NCI-H2107 (cell line): Measurements from ENCODE around the gene SYNE1.

Source experiments
- DNase-seq: peaks from one replicate; lab custom pipeline; 2025; lab: John Stamatoyannopoulos, UW

Gene SYNE1

GRCh38 chr6:152420696-152421095, 216.5 kb downstream of the SYNE1 start:
- no peak for DNase-seq

GRCh38 chr6:152418551-152418950, 218.6 kb downstream of the SYNE1 start:
- DNase-seq, result no peak

- DNase-seq, result no peak
Observed at GRCh38 chr6:152416652-152417051, 220.5 kb downstream of the SYNE1 start.

GRCh38 chr6:152404936-152405595, 232.1 kb downstream of the SYNE1 start:
- DNase-seq, result no peak

GRCh38 chr6:152404086-152404857, 232.9 kb downstream of the SYNE1 start:
- no peak for DNase-seq

- DNase-seq, result no peak
Observed at GRCh38 chr6:152402791-152403190, 234.4 kb downstream of the SYNE1 start.

- DNase-seq, result no peak
Observed at GRCh38 chr6:152401978-152402377, 235.2 kb downstream of the SYNE1 start.

GRCh38 chr6:152399399-152399798, 237.8 kb downstream of the SYNE1 start:
- DNase-seq, result no peak

GRCh38 chr6:152398993-152399392, 238.2 kb downstream of the SYNE1 start:
- no peak for DNase-seq

GRCh38 chr6:152398316-152398715, 238.8 kb downstream of the SYNE1 start:
- no peak for DNase-seq

GRCh38 chr6:152394303-152394702, 242.9 kb downstream of the SYNE1 start:
- no peak for DNase-seq

GRCh38 chr6:152391179-152391880, 245.8 kb downstream of the SYNE1 start:
- DNase-seq, result no peak

GRCh38 chr6:152387091-152387490, 250.1 kb downstream of the SYNE1 start:
- no peak for DNase-seq

GRCh38 chr6:152386131-152386530, 251.0 kb downstream of the SYNE1 start:
- DNase-seq, result no peak

GRCh38 chr6:152380993-152381898, 255.9 kb downstream of the SYNE1 start:
- no peak for DNase-seq

- DNase-seq, result no peak
Observed at GRCh38 chr6:152380351-152380767, 256.8 kb downstream of the SYNE1 start.

GRCh38 chr6:152379423-152379822, 257.7 kb downstream of the SYNE1 start:
- no peak for DNase-seq

GRCh38 chr6:152378169-152378568, 259.0 kb downstream of the SYNE1 start:
- DNase-seq, result no peak

- DNase-seq, result no peak
Observed at GRCh38 chr6:152375197-152375596, 262.0 kb downstream of the SYNE1 start.

GRCh38 chr6:152372945-152373344, 264.2 kb downstream of the SYNE1 start:
- DNase-seq, result no peak

GRCh38 chr6:152371775-152372174, 265.4 kb downstream of the SYNE1 start:
- no peak for DNase-seq
